Measurements from ENCODE around the gene CHCHD6. TPM values are rescaled to one million over a fixed set of nuclear protein-coding genes. Genes with fewer than 3 reads are reported as not detected.

The CHCHD6 gene
- total RNA-seq, 1 experiment from 2014 or later = 36.3 TPM

DNA sequence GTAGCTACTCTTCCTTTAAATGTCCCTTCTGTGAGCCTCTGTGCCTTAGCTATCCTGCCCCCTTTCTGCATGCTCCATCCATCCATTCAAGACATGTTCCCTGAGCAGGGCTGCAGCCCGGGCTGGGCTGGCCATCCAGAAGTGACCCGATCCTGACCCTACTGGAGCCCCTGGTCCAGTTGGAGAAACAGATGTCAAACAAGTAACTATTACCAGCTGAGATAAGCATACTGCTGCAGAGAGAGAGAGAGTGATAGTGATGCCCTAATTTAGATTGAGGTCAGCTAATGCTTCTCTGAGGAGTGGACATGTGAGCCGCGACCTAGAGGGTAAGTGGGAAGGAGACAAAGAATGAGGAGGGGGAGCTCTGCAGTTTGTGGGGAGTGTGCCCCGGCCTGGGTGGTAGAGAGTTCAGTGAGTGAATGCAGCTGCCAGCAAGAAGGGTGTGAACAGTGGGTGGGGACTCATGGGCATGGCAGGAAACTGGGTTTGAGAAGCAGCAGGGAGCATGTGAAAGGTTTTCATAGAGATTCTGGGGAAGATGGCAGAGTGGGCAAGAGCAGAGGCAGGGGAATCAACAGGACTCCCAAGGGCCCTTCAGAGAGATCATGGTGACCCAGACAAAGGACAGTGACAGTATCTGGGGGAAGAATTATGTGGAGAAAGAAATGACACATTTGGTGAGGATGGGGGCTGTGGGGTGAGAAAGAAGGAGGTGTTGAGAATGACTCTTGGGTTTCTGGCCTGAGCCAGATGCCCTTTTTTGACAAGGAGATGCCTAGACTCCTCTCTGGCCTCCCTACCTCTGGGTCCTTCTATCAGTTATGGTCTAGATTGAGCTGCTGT lies 44.9 kb downstream of the CHCHD6 start:
- Histone ChIP-seq H3K9me3 (ENCODE audit: control insufficient read depth in 1 of 2, insufficient read depth in 1 of 2, low read depth in 1 of 2, low read length in 2 of 2) (no peaks in the 10 kb centered on the region), H3K36me3 (ENCODE audit: control insufficient read depth in 1 of 2, insufficient read depth in 2 of 2, low read length in 2 of 2) (no peaks in the 10 kb centered on the region), H3K4me1 (ENCODE audit: control insufficient read depth in 1 of 2, insufficient read depth in 2 of 2, low read length in 2 of 2) (peaks cover 20 to 24% of the 10 kb centered on the region in 2 experiments), H2AFZ (ENCODE audit: low read depth, low read length, poor library complexity, severe bottlenecking) (no peak overlapping the region), H3K79me2 (ENCODE audit: insufficient read depth, low read length) (peaks cover 8% of the 10 kb centered on the region; the same call in 1 of the 2 replicates), H4K20me1 (ENCODE audit: insufficient read depth) (no peaks in the 10 kb centered on the region; the same call in 1 of the 2 replicates), H3K27me3 (ENCODE audit: insufficient read depth, low read length) (no peaks in the 10 kb centered on the region), H3K27ac (ENCODE audit: low read depth, low read length) (no peak overlapping the region), H3K4me3 (replicated peaks in 1 of 2; ENCODE audit: low read depth in 1 of 2, low read length in 2 of 2) (no peak overlapping the region), H3K4me2 (ENCODE audit: low read length) (no peak overlapping the region), H3K9me2 (ENCODE audit: insufficient read depth) (no peaks in the 10 kb centered on the region), H3K9ac (ENCODE audit: low read length) (no peak overlapping the region)
- intact Hi-C loops (cut with micrococcal nuclease) = no loop called here
- ATAC-seq (no peak), DNase-seq (ENCODE audit: low read depth, low spot score) (no peak)
- CTCF ChIA-PET = no interaction called here
- TF ChIP-seq EZH2 (IDR thresholded peaks at IDR 0.05) = no peak
- TF ChIP-seq, protein P1, sequence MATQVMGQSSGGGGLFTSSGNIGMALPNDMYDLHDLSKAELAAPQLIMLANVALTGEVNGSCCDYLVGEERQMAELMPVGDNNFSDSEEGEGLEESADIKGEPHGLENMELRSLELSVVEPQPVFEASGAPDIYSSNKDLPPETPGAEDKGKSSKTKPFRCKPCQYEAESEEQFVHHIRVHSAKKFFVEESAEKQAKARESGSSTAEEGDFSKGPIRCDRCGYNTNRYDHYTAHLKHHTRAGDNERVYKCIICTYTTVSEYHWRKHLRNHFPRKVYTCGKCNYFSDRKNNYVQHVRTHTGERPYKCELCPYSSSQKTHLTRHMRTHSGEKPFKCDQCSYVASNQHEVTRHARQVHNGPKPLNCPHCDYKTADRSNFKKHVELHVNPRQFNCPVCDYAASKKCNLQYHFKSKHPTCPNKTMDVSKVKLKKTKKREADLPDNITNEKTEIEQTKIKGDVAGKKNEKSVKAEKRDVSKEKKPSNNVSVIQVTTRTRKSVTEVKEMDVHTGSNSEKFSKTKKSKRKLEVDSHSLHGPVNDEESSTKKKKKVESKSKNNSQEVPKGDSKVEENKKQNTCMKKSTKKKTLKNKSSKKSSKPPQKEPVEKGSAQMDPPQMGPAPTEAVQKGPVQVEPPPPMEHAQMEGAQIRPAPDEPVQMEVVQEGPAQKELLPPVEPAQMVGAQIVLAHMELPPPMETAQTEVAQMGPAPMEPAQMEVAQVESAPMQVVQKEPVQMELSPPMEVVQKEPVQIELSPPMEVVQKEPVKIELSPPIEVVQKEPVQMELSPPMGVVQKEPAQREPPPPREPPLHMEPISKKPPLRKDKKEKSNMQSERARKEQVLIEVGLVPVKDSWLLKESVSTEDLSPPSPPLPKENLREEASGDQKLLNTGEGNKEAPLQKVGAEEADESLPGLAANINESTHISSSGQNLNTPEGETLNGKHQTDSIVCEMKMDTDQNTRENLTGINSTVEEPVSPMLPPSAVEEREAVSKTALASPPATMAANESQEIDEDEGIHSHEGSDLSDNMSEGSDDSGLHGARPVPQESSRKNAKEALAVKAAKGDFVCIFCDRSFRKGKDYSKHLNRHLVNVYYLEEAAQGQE (IDR thresholded peaks at IDR 0.05; ENCODE audit: low read depth) = no peak
- TF ChIP-seq CEBPB (IDR thresholded peaks at IDR 0.05; ENCODE audit: low read depth) = no peak
- TF ChIP-seq CBX3 (IDR thresholded peaks at IDR 0.05; ENCODE audit: low read depth) = no peak
- TF ChIP-seq ELF1 (IDR thresholded peaks at IDR 0.05; ENCODE audit: borderline replicate concordance, low read depth) = no peak
- TF ChIP-seq RAD21 (IDR thresholded peaks at IDR 0.05; ENCODE audit: low read depth) = no peak
- TF ChIP-seq POLR2AphosphoS5 (IDR thresholded peaks at IDR 0.05; ENCODE audit: low read depth, low read length) = no peak
- no peak for TF ChIP-seq JUND (IDR thresholded peaks at IDR 0.05)
- TF ChIP-seq, protein P2, sequence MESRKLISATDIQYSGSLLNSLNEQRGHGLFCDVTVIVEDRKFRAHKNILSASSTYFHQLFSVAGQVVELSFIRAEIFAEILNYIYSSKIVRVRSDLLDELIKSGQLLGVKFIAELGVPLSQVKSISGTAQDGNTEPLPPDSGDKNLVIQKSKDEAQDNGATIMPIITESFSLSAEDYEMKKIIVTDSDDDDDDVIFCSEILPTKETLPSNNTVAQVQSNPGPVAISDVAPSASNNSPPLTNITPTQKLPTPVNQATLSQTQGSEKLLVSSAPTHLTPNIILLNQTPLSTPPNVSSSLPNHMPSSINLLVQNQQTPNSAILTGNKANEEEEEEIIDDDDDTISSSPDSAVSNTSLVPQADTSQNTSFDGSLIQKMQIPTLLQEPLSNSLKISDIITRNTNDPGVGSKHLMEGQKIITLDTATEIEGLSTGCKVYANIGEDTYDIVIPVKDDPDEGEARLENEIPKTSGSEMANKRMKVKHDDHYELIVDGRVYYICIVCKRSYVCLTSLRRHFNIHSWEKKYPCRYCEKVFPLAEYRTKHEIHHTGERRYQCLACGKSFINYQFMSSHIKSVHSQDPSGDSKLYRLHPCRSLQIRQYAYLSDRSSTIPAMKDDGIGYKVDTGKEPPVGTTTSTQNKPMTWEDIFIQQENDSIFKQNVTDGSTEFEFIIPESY (IDR thresholded peaks at IDR 0.05; ENCODE audit: extremely low read depth, insufficient replicate concordance, low read length) = no peak
- TF ChIP-seq FOSL1 (IDR thresholded peaks at IDR 0.05; ENCODE audit: low read depth) = no peak
- TF ChIP-seq, protein P3, sequence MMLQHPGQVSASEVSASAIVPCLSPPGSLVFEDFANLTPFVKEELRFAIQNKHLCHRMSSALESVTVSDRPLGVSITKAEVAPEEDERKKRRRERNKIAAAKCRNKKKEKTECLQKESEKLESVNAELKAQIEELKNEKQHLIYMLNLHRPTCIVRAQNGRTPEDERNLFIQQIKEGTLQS (IDR thresholded peaks at IDR 0.05) = no peak
- TF ChIP-seq SRF (IDR thresholded peaks at IDR 0.05; ENCODE audit: low read depth) = no peak
- TF ChIP-seq, protein P4, sequence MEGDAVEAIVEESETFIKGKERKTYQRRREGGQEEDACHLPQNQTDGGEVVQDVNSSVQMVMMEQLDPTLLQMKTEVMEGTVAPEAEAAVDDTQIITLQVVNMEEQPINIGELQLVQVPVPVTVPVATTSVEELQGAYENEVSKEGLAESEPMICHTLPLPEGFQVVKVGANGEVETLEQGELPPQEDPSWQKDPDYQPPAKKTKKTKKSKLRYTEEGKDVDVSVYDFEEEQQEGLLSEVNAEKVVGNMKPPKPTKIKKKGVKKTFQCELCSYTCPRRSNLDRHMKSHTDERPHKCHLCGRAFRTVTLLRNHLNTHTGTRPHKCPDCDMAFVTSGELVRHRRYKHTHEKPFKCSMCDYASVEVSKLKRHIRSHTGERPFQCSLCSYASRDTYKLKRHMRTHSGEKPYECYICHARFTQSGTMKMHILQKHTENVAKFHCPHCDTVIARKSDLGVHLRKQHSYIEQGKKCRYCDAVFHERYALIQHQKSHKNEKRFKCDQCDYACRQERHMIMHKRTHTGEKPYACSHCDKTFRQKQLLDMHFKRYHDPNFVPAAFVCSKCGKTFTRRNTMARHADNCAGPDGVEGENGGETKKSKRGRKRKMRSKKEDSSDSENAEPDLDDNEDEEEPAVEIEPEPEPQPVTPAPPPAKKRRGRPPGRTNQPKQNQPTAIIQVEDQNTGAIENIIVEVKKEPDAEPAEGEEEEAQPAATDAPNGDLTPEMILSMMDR (IDR thresholded peaks at IDR 0.05 in 2 of 3, conservative IDR thresholded peaks at IDR 0.05 in 1 of 3; ENCODE audit: borderline replicate concordance in 1 of 3, insufficient read depth in 1 of 3, low read depth in 2 of 3, low read length in 2 of 3) = no peak
- TF ChIP-seq SIN3A (IDR thresholded peaks at IDR 0.05; ENCODE audit: low read depth) = no peak
- RAD21 ChIA-PET (ENCODE audit: low non-redundant PET in 1 of 2, low total read pairs in 2 of 2, uncharacterized antibody in 2 of 2, unreplicated experiment in 2 of 2) = no interaction called here
- no TSS peak for BruUV-seq (replicated peaks)
- POLR2A ChIA-PET = no interaction called here

All from HCT116 (cell line).